BE2C (cell line): ENCODE results near the gene LGALS12.

Source experiments
- DNase-seq: peaks from one replicate; pipeline ENCODE4 v3.0.0-alpha.2; 2020
- H3K27me3 ChIP-seq: fragments of 250-450 bp; sonication (Bioruptor Pico); 2 replicates; pipeline ENCODE4 v1.5.1; 2020; ENCODE audit warnings: mild to moderate bottlenecking
- H3K36me3 ChIP-seq: fragments of 250-450 bp; sonication (Bioruptor Pico); 2 replicates; pipeline ENCODE4 v1.5.1; 2020; ENCODE audit warnings: mild to moderate bottlenecking
- H3K4me1 ChIP-seq: fragments of 250-450 bp; sonication (Bioruptor Pico); 2 replicates; pipeline ENCODE4 v1.5.1; 2020
- H3K4me3 ChIP-seq: 2 replicates; pipeline ENCODE4 v1.5.1; 2011; ENCODE audit warnings: low read depth, low read length
- H3K9me3 ChIP-seq: fragments of 250-450 bp; sonication (Bioruptor Pico); 2 replicates; pipeline ENCODE4 v1.5.1; 2020
- CTCF ChIP-seq: IDR thresholded peaks from 2 replicates; pipeline ENCODE4 v1.5.1; 2012; ENCODE audit warnings: mild to moderate bottlenecking, low read depth, low read length

Gene LGALS12

DNA sequence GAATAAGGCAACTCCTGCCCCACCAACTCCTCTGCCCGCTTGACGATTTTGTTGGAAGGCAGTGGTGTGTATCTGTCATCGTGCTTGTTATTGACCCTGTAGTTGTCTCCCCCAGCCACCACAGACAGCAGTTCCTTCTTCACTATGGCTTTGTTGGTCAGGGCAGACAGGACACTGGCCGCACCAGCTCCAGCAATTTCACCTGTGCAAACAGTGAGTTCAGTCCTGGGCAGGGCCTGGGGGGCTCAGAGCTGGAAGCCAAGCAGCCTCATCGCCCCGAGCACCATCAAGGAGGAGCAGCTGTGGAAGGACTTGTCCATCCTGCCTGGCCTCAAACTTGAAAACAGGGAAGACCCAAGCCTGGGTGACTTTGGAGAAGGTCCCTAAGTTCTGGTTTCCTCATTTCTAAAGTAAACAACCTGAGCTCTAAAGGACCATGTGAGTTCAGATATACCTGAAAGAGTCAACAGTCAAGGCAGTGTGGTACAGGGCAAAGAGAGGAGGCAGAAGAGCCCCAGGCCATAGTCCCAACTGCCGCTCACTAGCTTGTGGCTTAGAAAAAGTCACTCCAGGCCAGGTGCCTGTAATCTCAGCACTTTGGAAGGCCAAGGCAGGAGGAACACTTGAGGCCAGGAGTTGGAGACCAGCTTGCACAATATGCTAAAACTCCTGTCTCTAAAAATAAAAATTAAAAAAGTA, 52.7 kb downstream of the LGALS12 start:
- H3K36me3 ChIP-seq = no peaks in the 10 kb centered on the region
- DNase-seq = no peak
- H3K9me3 ChIP-seq = no peaks in the 10 kb centered on the region
- H3K4me1 ChIP-seq = no peaks in the 10 kb centered on the region
- H3K27me3 ChIP-seq = no peaks in the 10 kb centered on the region
- TF ChIP-seq CTCF = no peak
- H3K4me3 ChIP-seq = no peak overlapping the region

- no peak for DNase-seq
- no peak for TF ChIP-seq CTCF
These were observed 54.8 kb downstream of the LGALS12 start for GRCh38 chr11:63560506-63561180.

DNA sequence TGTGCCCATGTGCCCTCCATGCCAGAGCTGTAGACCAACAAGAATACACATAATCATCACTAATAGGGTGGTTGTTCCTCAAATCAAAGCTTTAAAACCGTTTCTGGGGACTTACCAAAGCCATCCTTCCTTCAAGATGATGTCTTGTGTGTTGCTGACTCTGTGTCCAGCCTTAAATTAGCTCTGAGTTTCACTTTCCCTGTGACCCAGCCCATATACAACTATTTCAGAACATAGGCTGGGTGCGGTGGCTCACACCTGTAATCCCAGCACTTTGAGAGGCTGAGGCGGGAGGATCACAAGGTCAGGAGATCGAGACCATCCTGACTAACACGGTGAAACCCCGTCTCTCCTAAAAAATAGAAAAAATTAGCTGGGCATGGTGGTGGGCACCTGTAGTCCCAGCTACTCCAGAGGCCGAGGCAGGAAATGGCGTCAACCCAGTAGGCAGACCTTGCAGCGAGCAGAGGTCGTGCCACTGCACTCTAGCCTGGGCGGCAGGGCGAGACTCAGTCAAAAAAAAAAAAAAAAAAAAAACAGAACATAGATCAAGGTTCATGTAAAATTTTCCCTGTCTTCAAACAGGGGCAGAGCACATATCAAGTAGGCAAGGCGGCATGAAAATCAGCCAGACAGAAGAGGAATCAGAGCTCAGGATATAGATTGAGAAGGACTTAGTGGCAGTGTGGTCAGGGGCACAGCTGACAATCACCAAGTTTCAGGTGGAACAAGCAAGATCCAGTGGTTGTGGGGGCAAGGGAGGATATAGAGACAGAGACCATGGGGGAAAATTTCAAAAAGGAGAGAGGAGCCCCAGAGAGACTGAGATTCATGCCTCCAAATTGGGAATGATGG, 57.5 kb downstream of the LGALS12 start, which contains the start of gene PLAAT2:
Gene PLAAT2, minus strand, starts transcription at position 179 of the 855 bp plus-strand sequence. Its CDS starts 55 bp downstream, at position 124.
- Histone ChIP-seq H3K27me3 (no peaks in the 10 kb centered on the region), H3K9me3 (no peaks in the 10 kb centered on the region), H3K36me3 (no peaks in the 10 kb centered on the region), H3K4me1 (no peaks in the 10 kb centered on the region), H3K4me3 (no peak within 1 kb of the TSS)
- no peak for TF ChIP-seq CTCF
- no peak for DNase-seq

More at GRCh38 chr11:63560506-63561180, 54.8 kb downstream of the LGALS12 start:
- Histone ChIP-seq H3K4me1 (no peaks in the 10 kb centered on the region), H3K27me3 (no peaks in the 10 kb centered on the region), H3K4me3 (no peak overlapping the region), H3K36me3 (no peaks in the 10 kb centered on the region), H3K9me3 (no peaks in the 10 kb centered on the region)

- peak; percentile 14 for DNase-seq
- no peaks in the 10 kb centered on the region for H3K4me1 ChIP-seq
- no peak overlapping the region for H3K4me3 ChIP-seq
- no peaks in the 10 kb centered on the region for H3K36me3 ChIP-seq
- no peak for TF ChIP-seq CTCF
- no peaks in the 10 kb centered on the region for H3K27me3 ChIP-seq
- no peaks in the 10 kb centered on the region for H3K9me3 ChIP-seq
These were observed 58.3 kb downstream of the LGALS12 start for GRCh38 chr11:63564056-63564774.

GRCh38 chr11:63564784-63565350, 59.0 kb downstream of the LGALS12 start:
- H3K9me3 ChIP-seq = no peaks in the 10 kb centered on the region
- no peak overlapping the region for H3K4me3 ChIP-seq
- H3K4me1 ChIP-seq = no peaks in the 10 kb centered on the region
- no peak for DNase-seq
- no peaks in the 10 kb centered on the region for H3K36me3 ChIP-seq
- no peak for TF ChIP-seq CTCF
- no peaks in the 10 kb centered on the region for H3K27me3 ChIP-seq
